A549 (cell line): ENCODE results near the gene KDM4D. TPM values are rescaled to one million over a fixed set of nuclear protein-coding genes. Genes with fewer than 3 reads are reported as not detected.
"Not testable (repeated sequence)": the region's sequence is repeated elsewhere in the genome, so short reads cannot be mapped to it uniquely, and the experiment has no call there.

Experiments used
- ATAC-seq, 2 experiments: fragments of 200-7000 bp in 1 of 2; fragments of >200 bp in 1 of 2; cut with Nextera tagmentation in 1 of 2; cut with Tn5 transposase in 1 of 2; 3 replicates each; pipeline versions ENCODE4 v1.8.0 to v1.9.1; 2018 to 2020; ENCODE audit warnings: mild to moderate bottlenecking in 1 of 2, moderate library complexity in 1 of 2
- CTCF ChIA-PET: fragments of 300-600 bp; sonication (Branson Sonifier 250); formaldehyde crosslinking; extraction: SDS; loops from one replicate; lab custom pipeline; 2021; ENCODE audit warnings: antibody characterized with exemption, inconsistent platforms; lab: Yijun Ruan, JAX
- POLR2A ChIA-PET: fragments of 350-600 bp; formaldehyde crosslinking; extraction: SDS; loops from one replicate; lab custom pipeline; 2021; ENCODE audit warnings: antibody characterized with exemption, inconsistent platforms; lab: Yijun Ruan, JAX
- DNase-seq, 2 experiments: peaks; one replicate each; pipeline versions ENCODE4 v3.0.0 to v3.0.0-alpha.2; 2011 to 2016; ENCODE audit warnings: low read depth in 1 of 2, low spot score in 1 of 2
- FAIRE-seq: peaks from 2 replicates; lab custom pipeline; 2011; peaks lifted over from hg19 to GRCh38; lab: Jason Lieb, UNC
- H3K27ac ChIP-seq, 2 experiments: fragments of >200 bp; sonication (Bioruptor Twin); formaldehyde crosslinking; 3 replicates each; pipeline ENCODE4 v1.5.1; 2016 to 2017
- H3K4me1 ChIP-seq: fragments of >200 bp; sonication (Bioruptor Twin); formaldehyde crosslinking; 3 replicates; pipeline ENCODE4 v1.6.1; 2016
- H3K4me2 ChIP-seq: fragments of >200 bp; sonication (Bioruptor Twin); formaldehyde crosslinking; 3 replicates; pipeline ENCODE4 v1.6.1; 2016
- H3K4me3 ChIP-seq: fragments of >200 bp; sonication (Bioruptor Twin); formaldehyde crosslinking; 3 replicates; pipeline ENCODE4 v1.5.1; 2016
- H3K9me3 ChIP-seq: fragments of >200 bp; sonication (Bioruptor Twin); formaldehyde crosslinking; 3 replicates; pipeline ENCODE4 v1.6.1; 2016
- BHLHE40 ChIP-seq: IDR thresholded peaks from 2 replicates; pipeline ENCODE4 v1.6.1; 2012; ENCODE audit warnings: low read depth, low read length, inconsistent platforms
- CBX2 ChIP-seq: fragments of 200-600 bp; sonication (generic); IDR thresholded peaks from 2 replicates; pipeline ENCODE4 v1.6.1; 2016; ENCODE audit warnings: low read depth, mild to moderate bottlenecking, borderline replicate concordance
- CHD4 ChIP-seq: fragments of 200-600 bp; sonication (generic); IDR thresholded peaks from 2 replicates; pipeline ENCODE4 v1.6.1; 2016; ENCODE audit warnings: antibody characterized with exemption, mild to moderate bottlenecking, borderline replicate concordance
- E2F6 ChIP-seq: IDR thresholded peaks from 2 replicates; pipeline ENCODE4 v1.6.1; 2012; ENCODE audit warnings: low read depth, borderline replicate concordance
- EHF ChIP-seq: fragments of 250-450 bp; sonication (Bioruptor Pico); IDR thresholded peaks from 2 replicates; pipeline ENCODE4 v1.5.0; 2020; ENCODE audit warnings: mild to moderate bottlenecking
- ELK1 ChIP-seq: fragments of 150-350 bp; IDR thresholded peaks from 2 replicates; pipeline ENCODE4 v1.6.1; 2014; ENCODE audit warnings: low read depth, mild to moderate bottlenecking, low read length
- ESRRA ChIP-seq: fragments of 150-350 bp; IDR thresholded peaks from 2 replicates; pipeline ENCODE4 v1.6.1; 2014; ENCODE audit warnings: mild to moderate bottlenecking, low read length, borderline replicate concordance
- FOSB ChIP-seq: fragments of 250-450 bp; sonication (Bioruptor Pico); IDR thresholded peaks from 2 replicates; pipeline ENCODE4 v1.5.0; 2020; ENCODE audit warnings: mild to moderate bottlenecking, moderate library complexity
- FOSL2 ChIP-seq, 2 experiments: fragments of 450-650 bp in 1 of 2; fragments of >200 bp in 1 of 2; sonication (Bioruptor Twin) in 1 of 2; formaldehyde crosslinking; IDR thresholded peaks; 2 replicates each; pipeline versions ENCODE4 v1.5.0 to v1.6.1; 2016 to 2020; ENCODE audit warnings: mild to moderate bottlenecking in 1 of 2, moderate library complexity in 1 of 2
- GATA3 ChIP-seq: IDR thresholded peaks from 2 replicates; pipeline ENCODE4 v1.6.1; 2012; ENCODE audit warnings: borderline replicate concordance
- HDAC2 ChIP-seq: fragments of 200-600 bp; sonication (generic); IDR thresholded peaks from 2 replicates; pipeline ENCODE4 v1.6.1; 2016
- KDM1A ChIP-seq: fragments of 200-600 bp; sonication (generic); IDR thresholded peaks from 2 replicates; pipeline ENCODE4 v1.6.1; 2016; ENCODE audit warnings: low read depth, mild to moderate bottlenecking
- KDM5A ChIP-seq: fragments of 200-600 bp; sonication (generic); IDR thresholded peaks from 2 replicates; pipeline ENCODE4 v1.6.1; 2016; ENCODE audit warnings: antibody characterized with exemption, mild to moderate bottlenecking
- MYC ChIP-seq: IDR thresholded peaks from 2 replicates; pipeline ENCODE4 v1.6.1; 2012; ENCODE audit warnings: mild to moderate bottlenecking, inconsistent platforms, low read length, improper control_type of control experiment, borderline replicate concordance
- NR3C1 ChIP-seq: fragments of >200 bp; sonication (Bioruptor Twin); formaldehyde crosslinking; IDR thresholded peaks from 3 replicates; pipeline ENCODE4 v1.6.1; 2017
- POLR2A ChIP-seq: IDR thresholded peaks from 2 replicates; pipeline ENCODE4 v1.6.1; 2012; ENCODE audit warnings: mild to moderate bottlenecking, low read length
- RAD21 ChIP-seq, 2 experiments: fragments of >200 bp in 1 of 2; sonication (Bioruptor Twin) in 1 of 2; formaldehyde crosslinking in 1 of 2; IDR thresholded peaks in 1 of 2; conservative IDR thresholded peaks in 1 of 2; 2 replicates in 1 of 2; 3 replicates in 1 of 2; pipeline ENCODE4 v1.6.1; 2012 to 2018; ENCODE audit warnings: inconsistent platforms in 1 of 2
- RARB ChIP-seq: fragments of 250-450 bp; sonication (Bioruptor Pico); IDR thresholded peaks from 2 replicates; pipeline ENCODE4 v1.8.0; 2021; ENCODE audit warnings: mild to moderate bottlenecking, moderate library complexity
- RCOR1 ChIP-seq: fragments of 150-350 bp; IDR thresholded peaks from 2 replicates; pipeline ENCODE4 v1.6.1; 2014; ENCODE audit warnings: antibody characterized with exemption, low read length, low read depth
- RNF2 ChIP-seq: fragments of 200-600 bp; sonication (generic); IDR thresholded peaks from 2 replicates; pipeline ENCODE4 v1.6.1; 2016; ENCODE audit warnings: low read depth, mild to moderate bottlenecking, antibody characterized with exemption, moderate library complexity, borderline replicate concordance
- SMC3 ChIP-seq: fragments of >200 bp; sonication (Bioruptor Twin); formaldehyde crosslinking; IDR thresholded peaks from 3 replicates; pipeline ENCODE4 v1.6.1; 2018; ENCODE audit warnings: inconsistent platforms
- SREBF2 ChIP-seq: fragments of 450-650 bp; IDR thresholded peaks from 2 replicates; pipeline ENCODE4 v1.6.1; 2014; ENCODE audit warnings: mild to moderate bottlenecking, moderate library complexity
- ZNF302 ChIP-seq: fragments of 250-450 bp; sonication (Bioruptor Pico); IDR thresholded peaks from 2 replicates; pipeline ENCODE4 v1.9.0; 2021; ENCODE audit warnings: inconsistent platforms, mild to moderate bottlenecking, moderate library complexity
- WGBS: methylation state at CpG from one replicate; pipeline ENCODE4 v1.1.6; 2017; ENCODE audit errors: missing lambda C conversion rate; 5-methylcytosine and 5-hydroxymethylcytosine counted together
- polyA plus RNA-seq, 4 experiments: library from polyadenylated mRNA; depleted of rRNA in 3 of 4; stranded (reverse); fragments of >200 nt; fragmentation: RNase III in 1 of 4; extraction: RNeasy Plus Mini Kit Qiagen cat#74134 plus additional on column Dnase treatment in 1 of 4; gene quantifications; 2 replicates in 3 of 4; 3 replicates in 1 of 4; pipeline ENCODE4 v1.2.3, GENCODE V29; 2011 to 2017
- TF ChIP-seq, protein P1 (sequence below): fragments of 250-450 bp; sonication (Bioruptor Pico); IDR thresholded peaks from 2 replicates; pipeline ENCODE4 v1.5.0; 2020; ENCODE audit warnings: low read depth, mild to moderate bottlenecking, moderate library complexity
- TF ChIP-seq, protein P2 (sequence below): fragments of 200-600 bp; sonication (generic); IDR thresholded peaks from 2 replicates; pipeline ENCODE4 v1.6.1; 2016; ENCODE audit warnings: antibody characterized with exemption, mild to moderate bottlenecking, moderate library complexity

KDM4D gene
- polyA plus RNA-seq, 2 of the 4 experiments (the other 2 are of a cell fraction): 0.58 to 1.1 TPM

GRCh38 chr11:94926271-94926625, 47.3 kb upstream of the KDM4D start:
- Histone ChIP-seq H3K27ac (no peak overlapping the region), H3K4me1 (no peaks in the 10 kb centered on the region), H3K9me3 (no peaks in the 10 kb centered on the region), H3K4me2 (0 out of 3 replicates have a peak overlapping the region, but pooled peaks have one; percentile 17), H3K4me3 (no peak overlapping the region)
- ChIA-PET POLR2A (no interaction called here), CTCF (interaction anchor here (1.3 kb wide), 1 partner anchor 303 kb away, joined by 4 read pairs; no protein-coding TSS in a partner anchor)
- DNase-seq (no peak), FAIRE-seq (no peak), ATAC-seq (no peak)
- TF ChIP-seq SREBF2: no peak
- TF ChIP-seq POLR2A: no peak
- TF ChIP-seq KDM5A: no peak
- TF ChIP-seq RCOR1: no peak
- no peak for TF ChIP-seq ESRRA
- no peak for TF ChIP-seq ZNF302 (CRISPR knock-in tag)
- TF ChIP-seq RNF2: no peak
- no peak for TF ChIP-seq ELK1
- TF ChIP-seq, protein P1, sequence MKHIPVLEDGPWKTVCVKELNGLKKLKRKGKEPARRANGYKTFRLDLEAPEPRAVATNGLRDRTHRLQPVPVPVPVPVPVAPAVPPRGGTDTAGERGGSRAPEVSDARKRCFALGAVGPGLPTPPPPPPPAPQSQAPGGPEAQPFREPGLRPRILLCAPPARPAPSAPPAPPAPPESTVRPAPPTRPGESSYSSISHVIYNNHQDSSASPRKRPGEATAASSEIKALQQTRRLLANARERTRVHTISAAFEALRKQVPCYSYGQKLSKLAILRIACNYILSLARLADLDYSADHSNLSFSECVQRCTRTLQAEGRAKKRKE (CRISPR knock-in tag): no peak
- TF ChIP-seq FOSL2 (IDR thresholded peaks at IDR 0.05): no peak
- no peak for TF ChIP-seq FOSL2 (CRISPR knock-in tag; IDR thresholded peaks at IDR 0.05)

- FAIRE-seq (no peak), DNase-seq (peak in 1 of 2 experiments; percentile 5)
- POLR2A ChIA-PET: no interaction called here
Measured at GRCh38 chr11:94926698-94927237, 46.7 kb upstream of the KDM4D start.

GRCh38 chr11:94928117-94928990, 45.2 kb upstream of the KDM4D start:
- no peak for ATAC-seq
- Histone ChIP-seq H3K4me2 (no peak overlapping the region), H3K9me3 (no peaks in the 10 kb centered on the region), H3K27ac (no peak overlapping the region), H3K4me1 (no peaks in the 10 kb centered on the region), H3K4me3 (no peak overlapping the region)
- no peak for DNase-seq
- TF ChIP-seq NR3C1 (no peak), ZNF302 (CRISPR knock-in tag) (no peak), E2F6 (no peak), FOSL2 (IDR thresholded peaks at IDR 0.05) (no peak), FOSL2 (CRISPR knock-in tag; IDR thresholded peaks at IDR 0.05) (no peak), HDAC2 (no peak), BHLHE40 (no peak), SMC3 (no peak), RAD21 (conservative IDR thresholded peaks at IDR 0.05 in 1 of 2, IDR thresholded peaks at IDR 0.05 in 1 of 2) (no peak), EHF (CRISPR knock-in tag) (no peak), SREBF2 (no peak), RCOR1 (no peak), FOSB (no peak), CHD4 (no peak), RARB (no peak), MYC (no peak), CBX2 (no peak), KDM1A (no peak)
- TF ChIP-seq, protein P2, sequence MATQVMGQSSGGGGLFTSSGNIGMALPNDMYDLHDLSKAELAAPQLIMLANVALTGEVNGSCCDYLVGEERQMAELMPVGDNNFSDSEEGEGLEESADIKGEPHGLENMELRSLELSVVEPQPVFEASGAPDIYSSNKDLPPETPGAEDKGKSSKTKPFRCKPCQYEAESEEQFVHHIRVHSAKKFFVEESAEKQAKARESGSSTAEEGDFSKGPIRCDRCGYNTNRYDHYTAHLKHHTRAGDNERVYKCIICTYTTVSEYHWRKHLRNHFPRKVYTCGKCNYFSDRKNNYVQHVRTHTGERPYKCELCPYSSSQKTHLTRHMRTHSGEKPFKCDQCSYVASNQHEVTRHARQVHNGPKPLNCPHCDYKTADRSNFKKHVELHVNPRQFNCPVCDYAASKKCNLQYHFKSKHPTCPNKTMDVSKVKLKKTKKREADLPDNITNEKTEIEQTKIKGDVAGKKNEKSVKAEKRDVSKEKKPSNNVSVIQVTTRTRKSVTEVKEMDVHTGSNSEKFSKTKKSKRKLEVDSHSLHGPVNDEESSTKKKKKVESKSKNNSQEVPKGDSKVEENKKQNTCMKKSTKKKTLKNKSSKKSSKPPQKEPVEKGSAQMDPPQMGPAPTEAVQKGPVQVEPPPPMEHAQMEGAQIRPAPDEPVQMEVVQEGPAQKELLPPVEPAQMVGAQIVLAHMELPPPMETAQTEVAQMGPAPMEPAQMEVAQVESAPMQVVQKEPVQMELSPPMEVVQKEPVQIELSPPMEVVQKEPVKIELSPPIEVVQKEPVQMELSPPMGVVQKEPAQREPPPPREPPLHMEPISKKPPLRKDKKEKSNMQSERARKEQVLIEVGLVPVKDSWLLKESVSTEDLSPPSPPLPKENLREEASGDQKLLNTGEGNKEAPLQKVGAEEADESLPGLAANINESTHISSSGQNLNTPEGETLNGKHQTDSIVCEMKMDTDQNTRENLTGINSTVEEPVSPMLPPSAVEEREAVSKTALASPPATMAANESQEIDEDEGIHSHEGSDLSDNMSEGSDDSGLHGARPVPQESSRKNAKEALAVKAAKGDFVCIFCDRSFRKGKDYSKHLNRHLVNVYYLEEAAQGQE: no peak
- ChIA-PET POLR2A (no interaction called here), CTCF (no interaction called here)
- FAIRE-seq: no peak
- 36% methylated on average over 1 of the region's 1 CpG for WGBS

More at GRCh38 chr11:94926698-94927237, 46.7 kb upstream of the KDM4D start:
- Histone ChIP-seq H3K4me3 (no peak overlapping the region), H3K9me3 (no peaks in the 10 kb centered on the region), H3K27ac (no peak overlapping the region), H3K4me2 (0 out of 3 replicates have a peak overlapping the region, but pooled peaks have one; percentile 17), H3K4me1 (no peaks in the 10 kb centered on the region)
- CTCF ChIA-PET: interaction anchor here (1.3 kb wide), 1 partner anchor 304 kb away, joined by 4 read pairs; no protein-coding TSS in a partner anchor
- ATAC-seq: no peak
- no peak for TF ChIP-seq RNF2
- TF ChIP-seq GATA3: no peak
- 36% methylated on average over 6 of the region's 6 CpGs for WGBS

DNA sequence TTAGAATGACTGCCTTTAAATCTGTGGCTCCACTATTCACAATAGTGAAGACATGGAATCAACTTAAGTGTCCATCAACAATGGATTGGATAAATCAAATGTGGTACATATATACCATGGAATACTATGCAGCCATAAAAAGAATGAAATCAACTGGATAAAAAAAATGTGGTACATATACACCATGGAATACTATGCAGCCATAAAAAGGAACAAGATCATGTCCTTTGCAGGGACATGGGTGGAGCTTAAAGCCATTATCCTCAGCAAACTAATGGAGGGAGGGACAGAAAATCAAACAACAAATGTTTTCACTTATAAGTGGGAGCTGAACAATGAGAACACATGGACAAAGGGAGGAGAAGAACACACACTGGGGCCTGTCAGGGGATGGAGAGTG, 41.4 kb upstream of the KDM4D start:
- CTCF ChIA-PET: interaction anchor here (1.1 kb wide), 1 partner anchor 29 kb away, joined by 3 read pairs; no protein-coding TSS in a partner anchor
- H3K4me3 ChIP-seq, H3K9me3 ChIP-seq, H3K27ac ChIP-seq, POLR2A ChIA-PET, DNase-seq, ATAC-seq, H3K4me1 ChIP-seq, H3K4me2 ChIP-seq, FAIRE-seq: not testable (repeated sequence)
